Measurements from ENCODE around the gene ARSG. TPM values are rescaled to one million over a fixed set of nuclear protein-coding genes. Genes with fewer than 3 reads are reported as not detected.

ARSG gene
- polyA plus RNA-seq, 2 of the 4 experiments (the other 2 are of a cell fraction) = 0.57 to 1.7 TPM

GRCh38 chr17:68417317-68417716, 126.0 kb downstream of the ARSG start:
- ChIA-PET POLR2A (no interaction called here), CTCF (interaction anchor here (0.9 to 4.2 kb wide), 6 partner anchors 15 to 154 kb away, joined by 3 to 21 read pairs (median 8); no protein-coding TSS in a partner anchor)
- TF ChIP-seq CHD4 (IDR thresholded peaks at IDR 0.05; ENCODE audit: borderline replicate concordance) (no peak), NR3C1 (IDR thresholded peaks at IDR 0.05) (no peak), TP53 (CRISPR knock-in tag; IDR thresholded peaks at IDR 0.05) (no peak), GATA3 (IDR thresholded peaks at IDR 0.05; ENCODE audit: borderline replicate concordance) (no peak), BCL3 (IDR thresholded peaks at IDR 0.05) (no peak), HEYL (CRISPR knock-in tag; IDR thresholded peaks at IDR 0.05) (no peak), CBX8 (IDR thresholded peaks at IDR 0.05) (no peak), HDAC2 (IDR thresholded peaks at IDR 0.05) (no peak), NPAS2 (CRISPR knock-in tag; IDR thresholded peaks at IDR 0.05; ENCODE audit: borderline replicate concordance) (no peak), EHF (CRISPR knock-in tag; IDR thresholded peaks at IDR 0.05) (no peak), USF2 (IDR thresholded peaks at IDR 0.05) (no peak), ZC3H11A (IDR thresholded peaks at IDR 0.05) (no peak), EP300 (IDR thresholded peaks at IDR 0.05) (no peak), MYC (IDR thresholded peaks at IDR 0.05; ENCODE audit: borderline replicate concordance, low read length) (no peak), RCOR1 (IDR thresholded peaks at IDR 0.05; ENCODE audit: low read depth, low read length) (no peak), CTCF (IDR thresholded peaks at IDR 0.05) (no peak), MAX (IDR thresholded peaks at IDR 0.05) (no peak), FOSL2 (IDR thresholded peaks at IDR 0.05) (no peak), FOSL2 (CRISPR knock-in tag; IDR thresholded peaks at IDR 0.05) (no peak)
- Histone ChIP-seq H3K4me3 (no peak overlapping the region), H3K27ac (no peak overlapping the region), H3K4me1 (no peaks in the 10 kb centered on the region), H3K9me3 (no peaks in the 10 kb centered on the region), H3K4me2 (no peak overlapping the region)
- ATAC-seq (no peak), DNase-seq (ENCODE audit: low read depth in 1 of 2, low spot score in 1 of 2) (no peak), FAIRE-seq (no peak)
- 87% methylated on average over 3 of the region's 3 CpGs for WGBS (ENCODE audit: missing lambda C conversion rate)

GRCh38 chr17:68418876-68419275, 127.6 kb downstream of the ARSG start:
- Histone ChIP-seq H3K9me3 (no peaks in the 10 kb centered on the region), H3K4me3 (no peak overlapping the region), H3K4me1 (no peaks in the 10 kb centered on the region), H3K4me2 (no peak overlapping the region), H3K27ac (no peak overlapping the region)
- ATAC-seq = no peak
- FAIRE-seq = no peak
- 41% methylated on average over 4 of the region's 4 CpGs for WGBS (ENCODE audit: missing lambda C conversion rate)
- no peak for DNase-seq (ENCODE audit: low read depth in 1 of 2, low spot score in 1 of 2)
- ChIA-PET POLR2A (no interaction called here), CTCF (interaction anchor here (0.8 to 2.1 kb wide), 8 partner anchors 13 to 154 kb away, joined by 3 to 10 read pairs (median 5); no protein-coding TSS in a partner anchor)
- no peak for TF ChIP-seq PBX3 (IDR thresholded peaks at IDR 0.05)
- no peak for TF ChIP-seq CEBPB (IDR thresholded peaks at IDR 0.05)
- TF ChIP-seq FOSL2 (IDR thresholded peaks at IDR 0.05) = no peak
- no peak for TF ChIP-seq FOSL2 (CRISPR knock-in tag; IDR thresholded peaks at IDR 0.05)
- TF ChIP-seq EP300 (IDR thresholded peaks at IDR 0.05) = no peak
- TF ChIP-seq TFCP2L1 (CRISPR knock-in tag; IDR thresholded peaks at IDR 0.05) = no peak
- TF ChIP-seq POLR2AphosphoS2 (conservative IDR thresholded peaks at IDR 0.05; ENCODE audit: low read length) = no peak
- TF ChIP-seq TP53 (CRISPR knock-in tag; IDR thresholded peaks at IDR 0.05) = no peak
- no peak for TF ChIP-seq JUN (IDR thresholded peaks at IDR 0.05)
- TF ChIP-seq RNF2 (IDR thresholded peaks at IDR 0.05; ENCODE audit: borderline replicate concordance, low read depth) = no peak
- no peak for TF ChIP-seq ESRRA (IDR thresholded peaks at IDR 0.05; ENCODE audit: borderline replicate concordance, low read length)
- no peak for TF ChIP-seq CBX2 (IDR thresholded peaks at IDR 0.05; ENCODE audit: borderline replicate concordance, low read depth)
- no peak for TF ChIP-seq CHD2 (IDR thresholded peaks at IDR 0.05; ENCODE audit: low read length, partially characterized antibody)
- TF ChIP-seq KDM1A (IDR thresholded peaks at IDR 0.05; ENCODE audit: low read depth) = no peak
- TF ChIP-seq HOXA7 (CRISPR knock-in tag; IDR thresholded peaks at IDR 0.05) = no peak
- TF ChIP-seq MAX (IDR thresholded peaks at IDR 0.05) = no peak
- no peak for TF ChIP-seq NR3C1 (IDR thresholded peaks at IDR 0.05)
- no peak for TF ChIP-seq BCL3 (IDR thresholded peaks at IDR 0.05)
- TF ChIP-seq FOXS1 (CRISPR knock-in tag; IDR thresholded peaks at IDR 0.05) = no peak
- no peak for TF ChIP-seq MAFK (IDR thresholded peaks at IDR 0.05; ENCODE audit: partially characterized antibody)
